HepG2 (cell line): ENCODE measurements around the gene PDE3A. TPM values are rescaled to one million over a fixed set of nuclear protein-coding genes. Genes with fewer than 3 reads are reported as not detected.

Source experiments
- ATAC-seq: fragments of 200-7000 bp; cut with Tn5 transposase; 3 replicates; pipeline ENCODE4 v1.9.1; 2020; ENCODE audit warnings: mild to moderate bottlenecking, moderate library complexity
- BruUV-seq: library from RNA; stranded (reverse); fragments of 400-500 nt; replicated peaks from 2 replicates; lab custom pipeline; 2021; lab: Mats Ljungman, UMichigan
- CTCF ChIA-PET: fragments of 300-600 bp; formaldehyde crosslinking; extraction: SDS; loops from one replicate; lab custom pipeline; 2021; ENCODE audit warnings: low total read pairs, inconsistent platforms, low intra/inter-chr PET ratio; lab: Yijun Ruan, JAX
- POLR2A ChIA-PET: fragments of 350-600 bp; sonication (Branson Sonifier 250); formaldehyde crosslinking; loops from one replicate; lab custom pipeline; 2020; ENCODE audit warnings: antibody characterized with exemption, inconsistent platforms; lab: Yijun Ruan, JAX
- DNase-seq: peaks from one replicate; pipeline ENCODE4 v3.0.0-alpha.2; 2015; ENCODE audit warnings: low spot score
- FAIRE-seq: peaks from 3 replicates; lab custom pipeline; 2011; peaks lifted over from hg19 to GRCh38; lab: Jason Lieb, UNC
- H2AFZ ChIP-seq: one replicate; pipeline ENCODE4 v1.6.1; 2011; ENCODE audit warnings: low read length, inconsistent platforms
- H3K27ac ChIP-seq: fragments of 300-600 bp; 3 replicates; pipeline ENCODE4 v1.8.0; 2011; ENCODE audit warnings: mixed run types, mild to moderate bottlenecking, mixed read lengths, low read length, inconsistent platforms; ENCODE audit not compliant: insufficient read depth; ENCODE audit errors: extremely low read length
- H3K27me3 ChIP-seq, 2 experiments: fragments of 200-600 bp in 1 of 2; 2 replicates in 1 of 2; 3 replicates in 1 of 2; pipeline versions ENCODE4 v1.6.0 to v1.8.0; 2011; ENCODE audit warnings: low read length in 2 of 2, mild to moderate bottlenecking in 2 of 2, moderate library complexity in 2 of 2, inconsistent platforms in 1 of 2; ENCODE audit not compliant: insufficient read depth in 2 of 2, control insufficient read depth in 1 of 2
- H3K36me3 ChIP-seq, 2 experiments: fragments of 200-600 bp in 1 of 2; replicated peaks in 1 of 2; 2 replicates in 1 of 2; 3 replicates in 1 of 2; pipeline versions ENCODE4 v1.5.1 to v1.8.0; 2011; ENCODE audit warnings: low read length in 2 of 2, inconsistent platforms in 1 of 2; ENCODE audit not compliant: insufficient read depth in 2 of 2, control insufficient read depth in 1 of 2
- H3K4me1 ChIP-seq: 2 replicates; pipeline ENCODE4 v1.5.1; 2012; ENCODE audit warnings: low read length, inconsistent platforms; ENCODE audit not compliant: insufficient read depth
- H3K4me2 ChIP-seq: 2 replicates; pipeline ENCODE4 v1.6.0; 2011; ENCODE audit warnings: low read depth, low read length, inconsistent platforms
- H3K4me3 ChIP-seq, 3 experiments: fragments of 200-600 bp in 1 of 3; sonication (generic), shearing (Covaris generic) in 1 of 3; replicated peaks in 1 of 3; 2 replicates each; pipeline ENCODE4 v1.5.1; 2011 to 2016; ENCODE audit warnings: low read length in 3 of 3, inconsistent platforms in 2 of 3, low read depth in 2 of 3, mild to moderate bottlenecking in 2 of 3, control low read depth in 1 of 3, mixed read lengths in 1 of 3; ENCODE audit not compliant: insufficient read depth in 1 of 3
- H3K79me2 ChIP-seq: one replicate; pipeline ENCODE4 v1.6.1; 2011; ENCODE audit warnings: low read length, inconsistent platforms; ENCODE audit not compliant: insufficient read depth
- H3K9ac ChIP-seq: 2 replicates; pipeline ENCODE4 v1.6.0; 2011; ENCODE audit warnings: mild to moderate bottlenecking, low read depth, low read length, inconsistent platforms; ENCODE audit not compliant: insufficient read depth
- H3K9me3 ChIP-seq: 2 replicates; pipeline ENCODE4 v1.5.1; 2012; ENCODE audit warnings: mild to moderate bottlenecking, low read length
- H4K20me1 ChIP-seq: 2 replicates; pipeline ENCODE4 v1.6.0; 2011; ENCODE audit warnings: inconsistent platforms, mild to moderate bottlenecking, low read length, moderate library complexity; ENCODE audit not compliant: insufficient read depth
- ESRRA ChIP-seq: sonication (generic); formaldehyde crosslinking; IDR thresholded peaks from 2 replicates; pipeline ENCODE4 v1.5.1; 2020; ENCODE audit warnings: mild to moderate bottlenecking, low read depth, missing genetic modification reagents
- HOXA3 ChIP-seq: sonication (generic); formaldehyde crosslinking; IDR thresholded peaks from 2 replicates; pipeline ENCODE4 v1.5.0; 2020; ENCODE audit warnings: missing genetic modification reagents
- NCOA1 ChIP-seq: sonication (generic); formaldehyde crosslinking; IDR thresholded peaks from 2 replicates; pipeline ENCODE4 v1.9.0; 2021; ENCODE audit warnings: missing genetic modification reagents
- SAFB2 ChIP-seq: sonication (generic); formaldehyde crosslinking; IDR thresholded peaks from 2 replicates; pipeline ENCODE4 v1.5.1; 2020; ENCODE audit warnings: missing genetic modification reagents, low read depth, mild to moderate bottlenecking, borderline replicate concordance
- SALL2 ChIP-seq: sonication (generic); formaldehyde crosslinking; IDR thresholded peaks from 2 replicates; pipeline ENCODE4 v1.8.1; 2023; ENCODE audit warnings: mild to moderate bottlenecking, missing genetic modification reagents, inconsistent platforms
- SRSF9 ChIP-seq: fragments of 200-400 bp; formaldehyde crosslinking; IDR thresholded peaks from 2 replicates; pipeline ENCODE4 v1.6.1; 2018; ENCODE audit warnings: borderline replicate concordance, mild to moderate bottlenecking, low read depth, low read length; ENCODE audit not compliant: insufficient read depth, poor library complexity, severe bottlenecking
- XRCC5 ChIP-seq: fragments of 200-400 bp; formaldehyde crosslinking; optimal IDR thresholded peaks from 2 replicates; pipeline ENCODE3; 2017; ENCODE audit warnings: mild to moderate bottlenecking, low read length
- ZNF232 ChIP-seq: sonication (generic); formaldehyde crosslinking; IDR thresholded peaks from 2 replicates; pipeline ENCODE4 v1.4.0; 2020; ENCODE audit warnings: missing genetic modification reagents, borderline replicate concordance
- ZNF331 ChIP-seq: sonication (generic); formaldehyde crosslinking; IDR thresholded peaks from 2 replicates; pipeline ENCODE4 v1.4.0; 2020; ENCODE audit warnings: missing genetic modification reagents
- ZNF616 ChIP-seq: sonication (generic); formaldehyde crosslinking; IDR thresholded peaks from 2 replicates; pipeline ENCODE4 v1.5.0; 2020; ENCODE audit warnings: low read depth, mild to moderate bottlenecking, missing genetic modification reagents
- WGBS: methylation state at CpG from one replicate; pipeline ENCODE4 v1.1.6; 2017; ENCODE audit warnings: low lambda C conversion rate; 5-methylcytosine and 5-hydroxymethylcytosine counted together
- in situ Hi-C: cut with HindIII; loops from 2 replicates; pipeline ENCODE4 v1.10.0; 2017; ENCODE audit warnings: low pct_unique_long_range_greater_than_20kb; ENCODE audit not compliant: extremely low pct_ligation_motif_present
- intact Hi-C: fragments of 100-400 bp; cut with micrococcal nuclease; formaldehyde crosslinking; loops from one replicate; pipeline ENCODE4 v1.10.0; 2022; ENCODE audit not compliant: unreplicated experiment
- polyA plus RNA-seq, 8 experiments: library from polyadenylated mRNA; depleted of rRNA in 3 of 8; stranded (reverse) in 7 of 8; unstranded in 1 of 8; fragments of >200 nt; fragmentation: Illumina TruSeq in 4 of 8; extraction: Trizol in 4 of 8; gene quantifications; 2 replicates each; pipeline versions ENCODE4 v1.2.1 to v1.2.3, GENCODE V29; 2011 to 2016; ENCODE audit warnings: low read depth in 4 of 8, missing spikeins in 1 of 8, mixed read lengths in 1 of 8; ENCODE audit not compliant: insufficient read depth in 1 of 8
- total RNA-seq, 5 experiments: library from RNA; depleted of rRNA; stranded (reverse); fragments of >200 nt; fragmentation: Illumina TruSeq; extraction: Trizol; gene quantifications; 2 replicates each; pipeline ENCODE4 v1.2.3, GENCODE V29; 2016; ENCODE audit warnings: low read depth in 1 of 5
- TF ChIP-seq, protein P1 (sequence below), 2 experiments: sonication (generic) in 1 of 2; formaldehyde crosslinking in 1 of 2; IDR thresholded peaks; 2 replicates each; pipeline versions ENCODE4 v1.5.1 to v1.6.1; 2011 to 2020; ENCODE audit warnings: borderline replicate concordance in 1 of 2, low read depth in 1 of 2, low read length in 1 of 2, mild to moderate bottlenecking in 1 of 2, missing genetic modification reagents in 1 of 2, moderate library complexity in 1 of 2
- TF ChIP-seq, protein P2 (sequence below): sonication (generic); formaldehyde crosslinking; conservative IDR thresholded peaks from 2 replicates; pipeline ENCODE4 v1.8.0; 2022; ENCODE audit warnings: low read depth, missing genetic modification reagents
- TF ChIP-seq, protein P3 (sequence below): sonication (generic); formaldehyde crosslinking; IDR thresholded peaks from 2 replicates; pipeline ENCODE4 v1.8.0; 2023; ENCODE audit warnings: mild to moderate bottlenecking, missing genetic modification reagents
- TF ChIP-seq, protein P4 (sequence below): sonication (generic); formaldehyde crosslinking; IDR thresholded peaks from 2 replicates; pipeline ENCODE4 v1.4.0; 2020; ENCODE audit warnings: missing genetic modification reagents, mild to moderate bottlenecking, borderline replicate concordance
- TF ChIP-seq, protein P5 (sequence below): sonication (generic); formaldehyde crosslinking; IDR thresholded peaks from 2 replicates; pipeline ENCODE4 v1.5.0; 2020; ENCODE audit warnings: missing genetic modification reagents, mild to moderate bottlenecking, borderline replicate concordance
- TF ChIP-seq, protein P6 (sequence below): sonication (generic); formaldehyde crosslinking; IDR thresholded peaks from 2 replicates; pipeline ENCODE4 v1.4.0; 2020; ENCODE audit warnings: mild to moderate bottlenecking, missing genetic modification reagents

The PDE3A gene
- total and polyA plus RNA-seq, 2 of the 13 experiments (the other 11 are each of a cell fraction or from before 2014, with no cell fraction given) = 0.77 to 1.5 TPM

DNA sequence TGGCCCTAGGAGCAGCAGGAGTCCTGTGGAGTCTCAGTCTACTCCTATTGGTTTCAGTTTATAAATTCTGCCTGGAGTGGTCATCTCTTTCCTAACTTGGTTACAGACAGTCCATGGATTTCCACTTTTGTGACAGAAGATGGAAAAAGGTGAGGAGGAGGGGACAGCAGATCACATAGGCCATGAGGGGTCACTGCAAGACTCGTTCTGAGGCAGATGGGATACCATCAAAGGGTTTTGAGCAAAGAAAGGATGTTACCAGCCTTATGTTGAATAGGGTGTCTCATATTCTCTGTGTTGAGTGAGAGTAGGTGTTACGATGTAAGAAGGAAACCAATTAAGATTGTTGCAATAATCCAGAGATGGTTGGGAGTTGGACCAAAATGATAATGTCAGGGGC is 15.3 kb downstream of the PDE3A start:
- no peaks in the 10 kb centered on the region for H3K79me2 ChIP-seq
- H3K9ac ChIP-seq = no peak overlapping the region
- no peak for FAIRE-seq
- intact Hi-C loops = no loop called here
- WGBS = 2% methylated on average over 2 of the region's 2 CpGs
- H3K36me3 ChIP-seq = no peaks in the 10 kb centered on the region
- no peaks in the 10 kb centered on the region for H3K27me3 ChIP-seq
- no TSS peak for BruUV-seq
- H2AFZ ChIP-seq = no peak overlapping the region
- H4K20me1 ChIP-seq = no peaks in the 10 kb centered on the region
- H3K4me3 ChIP-seq = no peak overlapping the region
- H3K4me1 ChIP-seq = no peaks in the 10 kb centered on the region
- ChIA-PET POLR2A (no interaction called here), CTCF (no interaction called here)
- no peak overlapping the region for H3K4me2 ChIP-seq
- no peaks in the 10 kb centered on the region for H3K9me3 ChIP-seq
- ATAC-seq = no peak
- no peak overlapping the region for H3K27ac ChIP-seq
- no peak for DNase-seq
- in situ Hi-C loops = no loop called here
- TF ChIP-seq SALL2 (CRISPR knock-in tag) (no peak), ZNF232 (CRISPR knock-in tag) (no peak), HOXA3 (no peak), SAFB2 (CRISPR knock-in tag) (no peak), ESRRA (no peak), SRSF9 (no peak), XRCC5 (no peak), ZNF616 (CRISPR knock-in tag) (no peak), ZNF331 (CRISPR knock-in tag) (no peak), NCOA1 (no peak)
- TF ChIP-seq, protein P1, sequence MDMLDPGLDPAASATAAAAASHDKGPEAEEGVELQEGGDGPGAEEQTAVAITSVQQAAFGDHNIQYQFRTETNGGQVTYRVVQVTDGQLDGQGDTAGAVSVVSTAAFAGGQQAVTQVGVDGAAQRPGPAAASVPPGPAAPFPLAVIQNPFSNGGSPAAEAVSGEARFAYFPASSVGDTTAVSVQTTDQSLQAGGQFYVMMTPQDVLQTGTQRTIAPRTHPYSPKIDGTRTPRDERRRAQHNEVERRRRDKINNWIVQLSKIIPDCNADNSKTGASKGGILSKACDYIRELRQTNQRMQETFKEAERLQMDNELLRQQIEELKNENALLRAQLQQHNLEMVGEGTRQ (IDR thresholded peaks at IDR 0.05; ENCODE audit: low read depth, low read length) = no peak
- TF ChIP-seq, protein P1 (CRISPR knock-in tag; IDR thresholded peaks at IDR 0.05; ENCODE audit: borderline replicate concordance) = no peak
- TF ChIP-seq, protein P2, sequence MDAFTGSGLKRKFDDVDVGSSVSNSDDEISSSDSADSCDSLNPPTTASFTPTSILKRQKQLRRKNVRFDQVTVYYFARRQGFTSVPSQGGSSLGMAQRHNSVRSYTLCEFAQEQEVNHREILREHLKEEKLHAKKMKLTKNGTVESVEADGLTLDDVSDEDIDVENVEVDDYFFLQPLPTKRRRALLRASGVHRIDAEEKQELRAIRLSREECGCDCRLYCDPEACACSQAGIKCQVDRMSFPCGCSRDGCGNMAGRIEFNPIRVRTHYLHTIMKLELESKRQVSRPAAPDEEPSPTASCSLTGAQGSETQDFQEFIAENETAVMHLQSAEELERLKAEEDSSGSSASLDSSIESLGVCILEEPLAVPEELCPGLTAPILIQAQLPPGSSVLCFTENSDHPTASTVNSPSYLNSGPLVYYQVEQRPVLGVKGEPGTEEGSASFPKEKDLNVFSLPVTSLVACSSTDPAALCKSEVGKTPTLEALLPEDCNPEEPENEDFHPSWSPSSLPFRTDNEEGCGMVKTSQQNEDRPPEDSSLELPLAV (CRISPR knock-in tag) = no peak
- TF ChIP-seq, protein P3, sequence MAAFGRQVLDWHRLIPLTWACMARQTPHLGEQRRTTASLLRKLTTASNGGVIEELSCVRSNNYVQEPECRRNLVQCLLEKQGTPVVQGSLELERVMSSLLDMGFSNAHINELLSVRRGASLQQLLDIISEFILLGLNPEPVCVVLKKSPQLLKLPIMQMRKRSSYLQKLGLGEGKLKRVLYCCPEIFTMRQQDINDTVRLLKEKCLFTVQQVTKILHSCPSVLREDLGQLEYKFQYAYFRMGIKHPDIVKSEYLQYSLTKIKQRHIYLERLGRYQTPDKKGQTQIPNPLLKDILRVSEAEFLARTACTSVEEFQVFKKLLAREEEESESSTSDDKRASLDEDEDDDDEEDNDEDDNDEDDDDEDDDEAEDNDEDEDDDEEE (CRISPR knock-in tag) = no peak
- TF ChIP-seq, protein P4, sequence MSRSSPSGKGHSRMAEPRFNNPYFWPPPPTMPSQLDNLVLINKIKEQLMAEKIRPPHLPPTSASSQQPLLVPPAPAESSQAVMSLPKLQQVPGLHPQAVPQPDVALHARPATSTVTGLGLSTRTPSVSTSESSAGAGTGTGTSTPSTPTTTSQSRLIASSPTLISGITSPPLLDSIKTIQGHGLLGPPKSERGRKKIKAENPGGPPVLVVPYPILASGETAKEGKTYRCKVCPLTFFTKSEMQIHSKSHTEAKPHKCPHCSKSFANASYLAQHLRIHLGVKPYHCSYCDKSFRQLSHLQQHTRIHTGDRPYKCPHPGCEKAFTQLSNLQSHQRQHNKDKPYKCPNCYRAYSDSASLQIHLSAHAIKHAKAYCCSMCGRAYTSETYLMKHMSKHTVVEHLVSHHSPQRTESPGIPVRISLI = no peak
- TF ChIP-seq, protein P5, sequence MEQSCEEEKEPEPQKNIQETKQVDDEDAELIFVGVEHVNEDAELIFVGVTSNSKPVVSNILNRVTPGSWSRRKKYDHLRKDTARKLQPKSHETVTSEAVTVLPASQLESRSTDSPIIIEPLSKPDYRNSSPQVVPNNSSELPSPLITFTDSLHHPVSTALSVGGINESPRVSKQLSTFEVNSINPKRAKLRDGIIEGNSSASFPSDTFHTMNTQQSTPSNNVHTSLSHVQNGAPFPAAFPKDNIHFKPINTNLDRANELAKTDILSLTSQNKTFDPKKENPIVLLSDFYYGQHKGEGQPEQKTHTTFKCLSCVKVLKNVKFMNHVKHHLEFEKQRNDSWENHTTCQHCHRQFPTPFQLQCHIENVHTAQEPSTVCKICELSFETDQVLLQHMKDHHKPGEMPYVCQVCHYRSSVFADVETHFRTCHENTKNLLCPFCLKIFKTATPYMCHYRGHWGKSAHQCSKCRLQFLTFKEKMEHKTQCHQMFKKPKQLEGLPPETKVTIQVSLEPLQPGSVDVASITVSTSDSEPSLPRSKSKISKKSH = no peak
- TF ChIP-seq, protein P6, sequence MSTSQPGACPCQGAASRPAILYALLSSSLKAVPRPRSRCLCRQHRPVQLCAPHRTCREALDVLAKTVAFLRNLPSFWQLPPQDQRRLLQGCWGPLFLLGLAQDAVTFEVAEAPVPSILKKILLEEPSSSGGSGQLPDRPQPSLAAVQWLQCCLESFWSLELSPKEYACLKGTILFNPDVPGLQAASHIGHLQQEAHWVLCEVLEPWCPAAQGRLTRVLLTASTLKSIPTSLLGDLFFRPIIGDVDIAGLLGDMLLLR (CRISPR knock-in tag) = no peak
